ENCODE measurements around the gene NUP42. TPM values are rescaled to one million over a fixed set of nuclear protein-coding genes. Genes with fewer than 3 reads are reported as not detected.

Gene NUP42
- total RNA-seq, 1 donor from 2014 or later: 26.6 TPM

Other genes starting within 250 kb of the NUP42 start
- 39.6 TPM for gene HYCC1, start 167.9 kb upstream of the NUP42 start, total RNA-seq
- gene KLHL7, start 76.3 kb upstream of the NUP42 start, total RNA-seq: 195 TPM
- 339 TPM for gene GPNMB, start 64.7 kb downstream of the NUP42 start, total RNA-seq
- gene MALSU1, start 117.3 kb downstream of the NUP42 start, total RNA-seq: 123 TPM

All from left ventricle myocardium superior (tissue), 1 donor.